ENCODE measurements around the gene XYLT1.

The XYLT1 gene

DNA sequence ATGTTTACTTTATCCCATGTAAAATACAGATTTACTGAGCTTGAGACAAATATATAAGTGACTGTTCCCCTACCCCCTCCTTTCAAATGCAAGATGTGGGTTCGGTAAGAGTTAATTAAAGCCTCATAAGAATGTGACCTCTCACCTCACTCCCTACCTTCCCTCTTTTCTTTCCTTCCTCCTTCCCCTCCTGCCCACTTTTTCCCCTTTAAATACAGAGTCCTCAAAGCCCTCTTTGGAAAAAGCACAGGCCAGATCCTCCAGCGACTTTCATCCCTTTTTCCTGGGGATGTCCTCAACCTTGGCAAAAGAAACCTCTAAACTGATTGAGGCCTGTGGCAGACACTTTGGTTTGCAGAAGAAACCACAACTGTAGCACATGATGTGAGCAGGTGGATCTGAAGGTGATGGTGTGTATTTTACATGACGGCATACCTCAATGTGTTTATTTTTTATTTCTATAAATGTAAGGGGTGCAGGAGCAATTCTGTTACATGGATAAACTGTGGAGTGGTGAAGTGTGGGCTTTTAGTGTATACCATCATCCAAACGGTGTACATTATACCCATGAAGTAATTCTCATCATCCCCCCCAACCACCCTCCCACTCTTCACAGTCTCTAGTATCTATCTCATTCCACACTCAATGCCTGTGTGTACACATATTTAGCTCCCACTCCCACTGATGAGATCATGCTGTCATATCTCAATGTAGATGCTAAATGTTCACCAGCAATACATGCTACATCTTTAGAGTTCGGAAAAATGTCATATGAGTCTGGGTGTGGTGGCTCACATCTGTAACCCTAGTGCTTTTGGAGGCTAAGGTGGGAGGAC lies 77.7 kb downstream of the XYLT1 start:
- ChIA-PET CTCF (no interaction called here), POLR2A (ENCODE audit: low non-redundant PET) (no interaction called here)
- no peak overlapping the region for H3K27ac ChIP-seq

DNA sequence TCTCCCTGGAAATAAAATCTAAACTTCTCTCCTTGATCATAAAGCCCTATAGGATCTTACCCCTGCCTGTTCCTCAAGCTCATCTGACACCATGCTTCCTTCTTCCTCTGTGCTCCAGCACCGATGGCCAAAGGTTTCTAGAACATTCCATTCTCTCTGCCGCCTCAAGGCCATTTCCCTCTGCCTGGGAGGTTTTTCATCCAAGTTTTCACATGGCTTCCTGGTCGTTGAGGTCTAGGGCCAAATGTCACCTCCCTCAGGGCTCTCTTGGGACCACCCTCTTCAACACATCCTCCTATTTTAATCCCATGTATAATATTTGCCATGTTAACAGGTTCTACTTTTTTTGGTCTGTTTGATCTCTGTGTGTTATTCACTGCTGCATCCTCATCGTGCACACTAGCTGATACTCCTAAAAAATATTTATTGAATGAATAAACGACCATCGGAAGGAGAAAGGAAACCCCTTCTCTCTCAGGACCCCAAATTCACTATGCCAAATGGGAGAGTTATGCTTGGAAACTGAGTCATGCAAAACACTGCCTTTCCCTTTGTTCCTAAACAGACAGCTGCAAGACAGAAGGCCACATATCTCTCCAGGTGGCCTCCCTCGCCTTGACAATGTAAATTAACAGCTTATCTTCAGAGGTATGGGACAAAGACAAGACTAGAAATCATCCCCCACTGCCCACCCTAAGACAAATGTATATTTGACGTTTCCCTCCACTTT lies 78.5 kb downstream of the XYLT1 start:
- TF ChIP-seq, protein P1, sequence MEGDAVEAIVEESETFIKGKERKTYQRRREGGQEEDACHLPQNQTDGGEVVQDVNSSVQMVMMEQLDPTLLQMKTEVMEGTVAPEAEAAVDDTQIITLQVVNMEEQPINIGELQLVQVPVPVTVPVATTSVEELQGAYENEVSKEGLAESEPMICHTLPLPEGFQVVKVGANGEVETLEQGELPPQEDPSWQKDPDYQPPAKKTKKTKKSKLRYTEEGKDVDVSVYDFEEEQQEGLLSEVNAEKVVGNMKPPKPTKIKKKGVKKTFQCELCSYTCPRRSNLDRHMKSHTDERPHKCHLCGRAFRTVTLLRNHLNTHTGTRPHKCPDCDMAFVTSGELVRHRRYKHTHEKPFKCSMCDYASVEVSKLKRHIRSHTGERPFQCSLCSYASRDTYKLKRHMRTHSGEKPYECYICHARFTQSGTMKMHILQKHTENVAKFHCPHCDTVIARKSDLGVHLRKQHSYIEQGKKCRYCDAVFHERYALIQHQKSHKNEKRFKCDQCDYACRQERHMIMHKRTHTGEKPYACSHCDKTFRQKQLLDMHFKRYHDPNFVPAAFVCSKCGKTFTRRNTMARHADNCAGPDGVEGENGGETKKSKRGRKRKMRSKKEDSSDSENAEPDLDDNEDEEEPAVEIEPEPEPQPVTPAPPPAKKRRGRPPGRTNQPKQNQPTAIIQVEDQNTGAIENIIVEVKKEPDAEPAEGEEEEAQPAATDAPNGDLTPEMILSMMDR (conservative IDR thresholded peaks at IDR 0.05; ENCODE audit: low read depth), result no peak
- no peak overlapping the region for H3K27ac ChIP-seq
- DNase-seq (ENCODE audit: low spot score), result no peak
- CTCF ChIA-PET, result no interaction called here
- POLR2A ChIA-PET (ENCODE audit: low non-redundant PET), result no interaction called here

More for the DNA sequence above, 77.7 kb downstream of the XYLT1 start:
- DNase-seq (ENCODE audit: low spot score), result no peak
- TF ChIP-seq, protein P1 (conservative IDR thresholded peaks at IDR 0.05; ENCODE audit: low read depth), result no peak

- POLR2A ChIA-PET (ENCODE audit: low non-redundant PET), result no interaction called here
- no peak for DNase-seq (ENCODE audit: low spot score)
- no peak overlapping the region for H3K27ac ChIP-seq
- CTCF ChIA-PET, result no interaction called here
- TF ChIP-seq, protein P1 (conservative IDR thresholded peaks at IDR 0.05; ENCODE audit: low read depth), result no peak
Observed at GRCh38 chr16:17391715-17392114, 79.0 kb downstream of the XYLT1 start.

DNA sequence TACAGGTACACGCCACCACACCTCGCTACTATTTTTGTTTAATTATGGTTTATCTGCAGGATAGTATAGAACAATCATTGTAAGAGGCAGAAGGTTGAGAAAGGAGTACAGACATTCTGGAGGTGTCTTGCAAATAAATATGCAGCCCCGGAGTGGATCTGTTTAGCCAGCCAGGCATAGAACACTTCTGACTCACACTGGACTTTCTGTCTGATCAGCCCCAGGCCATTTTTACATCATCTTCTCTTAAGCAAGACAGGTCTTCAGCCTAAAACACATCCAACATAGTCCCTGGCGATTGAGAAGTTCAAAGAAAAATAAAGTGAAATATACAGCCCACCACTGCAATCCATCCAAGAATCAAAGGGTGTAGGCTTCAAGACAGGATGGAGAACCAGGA lies 81.4 kb downstream of the XYLT1 start:
- POLR2A ChIA-PET (ENCODE audit: low non-redundant PET), result no interaction called here
- no peak for DNase-seq (ENCODE audit: low spot score)
- CTCF ChIA-PET, result no interaction called here
- TF ChIP-seq, protein P1 (conservative IDR thresholded peaks at IDR 0.05; ENCODE audit: low read depth), result no peak
- H3K27ac ChIP-seq, result no peak overlapping the region

DNA sequence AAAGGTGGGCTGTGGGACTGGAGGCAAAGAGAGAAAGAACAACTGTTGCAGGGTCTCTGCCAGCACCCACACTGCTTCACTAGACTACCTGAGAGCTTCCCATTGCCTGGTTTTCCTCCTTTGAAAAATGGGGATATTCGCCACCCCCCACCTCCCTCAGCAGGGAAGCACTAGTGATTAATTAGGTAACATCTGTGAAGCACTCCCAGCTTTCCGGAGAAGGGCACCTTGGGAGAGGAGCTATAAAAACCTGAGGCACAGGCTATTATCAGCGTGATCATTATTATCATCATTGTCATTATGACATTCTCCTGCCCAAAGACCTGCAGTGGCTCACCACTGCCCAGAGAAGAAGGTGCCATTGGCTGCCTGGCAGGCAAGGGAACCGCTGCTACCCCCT lies 83.5 kb downstream of the XYLT1 start:
- no peak overlapping the region for H3K27ac ChIP-seq
- POLR2A ChIA-PET (ENCODE audit: low non-redundant PET), result no interaction called here
- TF ChIP-seq, protein P1 (conservative IDR thresholded peaks at IDR 0.05; ENCODE audit: low read depth), result no peak
- DNase-seq (ENCODE audit: low spot score), result no peak
- CTCF ChIA-PET, result no interaction called here

- no peak for DNase-seq (ENCODE audit: low spot score)
- no peak overlapping the region for H3K27ac ChIP-seq
- ChIA-PET POLR2A (ENCODE audit: low non-redundant PET) (no interaction called here), CTCF (no interaction called here)
- TF ChIP-seq, protein P1 (conservative IDR thresholded peaks at IDR 0.05; ENCODE audit: low read depth), result no peak
Observed at GRCh38 chr16:17386229-17386628, 84.5 kb downstream of the XYLT1 start.
